Hematopoietic multipotent progenitor cell treated with erythropoietin and hydrocortisone succinate and interleukin-3 and kit ligand, for 6 days (in vitro differentiated cells): ENCODE measurements around the gene TRPC4AP.

Source experiments
- DNase-seq: peaks from one replicate; pipeline ENCODE4 v3.0.0-alpha.2; 2015

TRPC4AP gene

DNA sequence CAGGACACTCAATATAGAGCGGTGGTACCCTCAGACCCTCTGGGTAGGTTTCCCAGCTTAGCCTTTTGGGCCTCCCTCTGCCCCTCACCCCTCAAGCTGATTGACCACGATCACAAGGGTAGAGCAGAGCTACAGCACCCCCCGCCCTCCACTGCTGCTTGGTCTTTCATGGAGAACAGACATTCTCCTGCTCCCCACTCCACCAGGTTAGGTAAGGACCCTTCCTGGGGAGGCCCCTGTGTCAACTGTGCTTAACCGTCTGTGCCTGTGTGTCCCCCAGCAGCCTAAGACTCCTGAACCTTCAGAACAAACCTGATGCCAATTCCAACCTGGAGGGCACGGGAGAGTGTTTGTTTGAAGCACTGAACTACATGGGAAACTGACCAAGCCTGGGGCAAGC, 125.2 kb downstream of the TRPC4AP start:
- DNase-seq: no peak

DNA sequence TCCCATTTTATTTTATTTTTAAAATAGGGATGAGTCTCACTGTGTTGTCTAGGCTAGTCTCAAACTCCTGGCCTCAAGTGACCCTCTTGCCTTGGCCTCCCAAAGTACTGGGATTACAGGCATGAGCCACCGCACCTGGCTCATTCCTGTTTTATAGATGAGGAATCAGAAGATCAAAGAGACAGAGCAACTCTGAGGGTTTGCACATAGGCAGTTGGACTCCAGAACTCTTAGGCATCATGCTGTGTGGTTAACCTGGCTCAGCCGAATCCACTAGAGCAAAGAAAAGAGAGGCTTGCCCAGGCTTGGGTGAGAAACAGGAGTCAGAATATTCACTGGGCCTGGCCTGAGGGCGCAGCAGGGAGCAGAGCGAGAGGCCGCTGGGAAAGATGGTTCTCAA, 127.6 kb downstream of the TRPC4AP start:
- no peak for DNase-seq

DNA sequence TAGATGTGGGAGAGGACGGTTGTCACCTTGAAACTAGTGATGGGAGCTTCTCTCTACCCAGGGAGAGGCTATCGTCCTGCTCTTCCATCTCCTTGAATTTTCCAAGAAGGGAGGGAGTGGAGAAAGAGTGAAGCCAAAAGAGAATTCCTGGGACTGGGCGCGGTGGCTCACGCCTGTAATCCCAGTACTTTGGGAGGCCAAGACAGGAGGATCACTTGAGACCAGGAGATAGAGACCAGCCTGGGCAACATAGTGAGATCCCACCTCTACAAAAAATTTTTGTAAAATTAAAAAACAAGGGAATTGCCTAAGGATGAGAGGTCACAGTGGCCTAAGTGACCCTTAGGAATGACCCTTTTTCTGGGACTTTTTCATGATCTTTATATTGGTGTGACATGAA, 128.1 kb downstream of the TRPC4AP start:
- DNase-seq: no peak

DNA sequence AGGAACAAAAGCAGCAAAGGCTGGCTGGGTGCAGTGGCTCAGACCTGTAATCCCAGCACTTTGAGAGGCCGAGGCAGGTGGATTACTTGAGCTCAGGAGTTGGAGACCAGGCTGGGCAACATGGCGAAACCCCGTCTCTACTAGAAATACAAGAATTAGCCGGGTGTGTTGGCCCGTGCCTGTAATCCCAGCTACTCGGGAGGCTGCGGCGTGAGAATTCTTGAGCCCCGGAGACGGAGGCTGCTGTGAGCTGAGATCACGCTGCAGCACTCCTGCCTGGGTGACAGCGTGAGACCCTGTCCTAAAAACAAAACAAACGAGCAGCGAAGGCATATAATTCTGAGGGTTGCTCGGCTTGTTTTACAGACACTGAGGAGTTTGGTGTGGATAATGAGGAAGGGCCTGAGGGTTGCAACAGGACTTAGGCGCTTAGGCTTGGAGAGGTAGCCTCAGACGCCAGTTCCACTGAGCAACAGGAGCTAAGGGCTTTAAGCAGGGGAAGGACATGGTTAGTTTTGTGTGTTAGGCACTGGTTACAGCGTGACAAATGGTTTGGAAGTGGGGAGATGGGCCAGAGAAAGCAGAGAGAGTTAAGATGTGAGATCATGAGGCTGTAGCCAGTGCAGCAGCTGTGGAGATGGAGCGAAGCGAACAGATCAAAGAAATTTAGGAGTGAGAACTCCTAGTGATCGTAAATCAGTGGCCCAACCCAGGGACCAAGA, 135.7 kb downstream of the TRPC4AP start:
- DNase-seq: no peak

DNA sequence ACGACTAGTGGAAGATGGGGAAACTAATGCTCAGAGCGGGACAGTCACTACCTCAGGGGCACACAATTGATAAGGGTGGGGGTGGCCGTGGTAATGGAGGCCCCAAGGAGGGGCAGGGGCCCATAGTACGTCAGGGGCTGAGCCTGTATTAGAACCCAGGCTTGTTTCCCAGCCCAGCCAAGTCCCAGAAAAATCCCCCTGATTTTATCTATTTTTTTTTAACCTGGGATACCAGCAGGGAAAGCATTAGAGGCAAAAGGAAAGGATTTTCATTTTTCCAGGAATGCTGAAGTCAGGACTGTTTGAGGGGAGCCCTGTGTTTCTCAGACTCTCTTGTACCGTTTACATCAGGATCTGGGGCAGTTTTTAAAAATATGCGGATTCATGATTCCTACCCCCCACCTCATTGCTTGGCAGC, 136.6 kb downstream of the TRPC4AP start:
- no peak for DNase-seq

DNA sequence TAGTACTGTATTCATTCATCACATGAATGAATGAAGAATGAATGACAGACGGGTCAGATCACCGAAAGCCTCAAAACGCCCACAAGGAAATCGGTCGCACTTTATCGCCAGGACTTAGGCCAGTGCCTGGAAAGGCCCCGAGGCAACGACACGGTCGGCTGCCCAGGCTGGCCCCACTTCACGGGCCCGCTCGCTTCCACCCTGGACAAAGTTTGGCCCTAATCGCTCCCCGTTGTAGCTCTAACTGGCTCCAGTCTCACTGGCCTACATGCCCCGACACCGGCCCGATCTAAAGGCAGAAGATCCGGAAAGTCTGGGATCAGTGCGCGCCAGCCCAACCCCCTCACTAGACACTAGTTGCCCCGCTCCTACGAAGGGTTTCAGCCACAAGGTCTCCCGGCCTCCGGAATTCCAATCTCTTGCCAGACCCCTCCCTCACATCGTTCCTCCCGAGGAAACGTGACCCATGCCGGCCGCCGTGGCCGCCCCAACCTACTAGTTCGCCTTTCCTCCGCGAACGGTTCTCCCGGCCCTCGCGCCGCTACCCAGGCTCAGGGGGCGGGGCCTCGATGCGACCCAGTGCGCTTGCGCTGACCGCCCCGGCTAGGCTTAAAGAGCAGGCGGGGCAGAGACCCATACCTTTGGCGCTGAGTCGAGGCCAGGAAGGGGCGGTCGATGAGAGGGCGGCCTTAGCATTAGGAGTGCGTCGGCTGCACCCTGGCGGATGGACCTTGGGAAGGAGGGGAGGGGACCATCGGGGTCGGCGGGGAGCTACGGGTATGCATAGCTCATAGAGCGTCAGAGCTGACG, 137.2 kb downstream of the TRPC4AP start, which contains the start of the genes GSS and MYH7B:
Gene GSS, minus strand, starts transcription at position 576 of the 810 bp plus-strand sequence. CDS start 3,954 bp downstream, outside the sequence.
Gene MYH7B, plus strand, starts transcription at position 638 of the 810 bp plus-strand sequence. CDS start 22,138 bp downstream, outside the sequence.
- DNase-seq: peak; percentile 97

DNA sequence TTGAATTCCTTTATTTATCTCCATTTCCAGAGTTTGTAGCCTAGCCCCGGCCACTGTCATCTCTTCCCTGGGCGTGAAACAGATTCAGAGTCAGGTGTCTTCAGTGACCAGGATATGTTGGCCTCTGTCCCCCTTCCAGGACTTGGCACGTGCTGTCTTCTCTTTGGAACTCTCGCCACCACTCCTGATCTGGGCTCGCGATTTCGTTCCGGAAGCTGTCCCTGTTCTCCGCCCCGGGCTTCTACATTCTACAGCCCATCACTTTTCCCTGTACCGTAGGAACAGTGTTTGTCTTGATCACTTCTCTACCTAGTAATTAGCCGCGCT, 137.7 kb downstream of the TRPC4AP start:
- peak; percentile 72 for DNase-seq

DNA sequence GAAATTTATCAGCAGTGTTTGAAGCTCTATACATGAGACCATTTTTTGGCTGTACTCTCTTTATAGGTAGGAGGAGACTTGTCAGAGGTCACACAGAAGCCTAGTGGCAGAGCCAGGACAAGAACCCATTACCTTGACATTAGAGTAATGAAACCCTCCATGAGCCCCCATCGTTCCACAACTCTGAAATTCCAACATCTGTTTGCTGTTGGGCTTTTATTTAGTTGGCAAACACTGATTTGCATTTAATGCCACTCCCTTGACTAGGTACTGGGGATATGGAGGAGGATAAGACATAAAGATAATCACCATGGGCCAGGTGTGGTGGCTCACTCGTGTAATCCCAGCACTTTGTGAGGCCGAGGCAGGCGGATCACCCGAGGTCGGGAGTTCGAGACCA, 138.6 kb downstream of the TRPC4AP start:
- no peak for DNase-seq

DNA sequence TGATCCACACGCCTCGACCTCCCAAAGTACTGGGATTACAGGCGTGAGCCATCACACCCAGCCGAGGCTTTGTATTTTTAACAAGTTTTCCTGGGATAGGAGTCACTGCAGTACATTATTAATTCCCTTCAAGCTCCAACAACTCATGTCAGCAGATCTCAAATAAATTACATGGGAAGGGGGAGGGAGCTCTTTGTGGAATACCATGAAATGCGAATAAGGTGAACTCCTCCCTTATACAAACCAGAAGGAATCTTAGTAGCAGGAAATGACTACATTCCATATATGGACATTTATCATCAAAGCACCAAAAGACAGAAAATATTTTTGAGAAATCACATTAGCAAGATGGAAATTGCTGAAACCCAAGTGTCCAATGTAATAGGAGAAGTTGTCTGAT, 139.9 kb downstream of the TRPC4AP start:
- DNase-seq: no peak
